Globus pallidus (tissue), 1 donor: ENCODE measurements around the gene SIL1.
A peak's percentile ranks its signal among the peaks of the same experiment; 100 is the strongest.
"Not testable (repeated sequence)": the region's sequence is repeated elsewhere in the genome, so short reads cannot be mapped to it uniquely, and the experiment has no call there.

Source experiments
- DNase-seq: peaks from one replicate; pipeline ENCODE4 v3.0.0-alpha.2; 2015; ENCODE audit warnings: low spot score

SIL1 gene

GRCh38 chr5:139022528-139022927 is 175.6 kb downstream of the SIL1 start:
- no peak for DNase-seq

- DNase-seq: no peak
Measured at GRCh38 chr5:139021346-139021745, 176.8 kb downstream of the SIL1 start.

GRCh38 chr5:139019880-139020279 is 178.3 kb downstream of the SIL1 start:
- no peak for DNase-seq

- no peak for DNase-seq
Measured at GRCh38 chr5:139019211-139019610, 179.0 kb downstream of the SIL1 start.

- no peak for DNase-seq
Measured at GRCh38 chr5:139017624-139018023, 180.5 kb downstream of the SIL1 start.

- no peak for DNase-seq
Measured at GRCh38 chr5:139016186-139016585, 182.0 kb downstream of the SIL1 start.

GRCh38 chr5:139014726-139015125 is 183.4 kb downstream of the SIL1 start:
- no peak for DNase-seq

GRCh38 chr5:139012176-139012575 is 186.0 kb downstream of the SIL1 start:
- DNase-seq: no peak

- not testable (repeated sequence) for DNase-seq
Measured at GRCh38 chr5:139011156-139011555, 187.0 kb downstream of the SIL1 start.

GRCh38 chr5:139004374-139005307 is 193.5 kb downstream of the SIL1 start:
- no peak for DNase-seq

GRCh38 chr5:138999674-139000073 is 198.5 kb downstream of the SIL1 start:
- no peak for DNase-seq

GRCh38 chr5:138998521-138998920 is 199.6 kb downstream of the SIL1 start:
- no peak for DNase-seq

GRCh38 chr5:138996120-138996519 is 202.0 kb downstream of the SIL1 start:
- no peak for DNase-seq

- peak; percentile 48 for DNase-seq
Measured at GRCh38 chr5:138990986-138991590, 207.1 kb downstream of the SIL1 start.

- DNase-seq: no peak
Measured at GRCh38 chr5:138989720-138990119, 208.4 kb downstream of the SIL1 start.

- no peak for DNase-seq
Measured at GRCh38 chr5:138986186-138986800, 211.9 kb downstream of the SIL1 start.

GRCh38 chr5:138985683-138986082 is 212.5 kb downstream of the SIL1 start:
- no peak for DNase-seq

- DNase-seq: no peak
Measured at GRCh38 chr5:138985256-138985655, 212.9 kb downstream of the SIL1 start.

- DNase-seq: no peak
Measured at GRCh38 chr5:138983984-138984383, 214.2 kb downstream of the SIL1 start.

GRCh38 chr5:138981586-138981985 is 216.6 kb downstream of the SIL1 start:
- no peak for DNase-seq

GRCh38 chr5:138981131-138981530 is 217.0 kb downstream of the SIL1 start:
- DNase-seq: no peak

GRCh38 chr5:138980441-138980840 is 217.7 kb downstream of the SIL1 start:
- DNase-seq: no peak

- no peak for DNase-seq
Measured at GRCh38 chr5:138979684-138980280, 218.4 kb downstream of the SIL1 start.
